ENCODE measurements around the gene RNF224. TPM values are rescaled to one million over a fixed set of nuclear protein-coding genes. Genes with fewer than 3 reads are reported as not detected.
A peak's percentile ranks its signal among the peaks of the same experiment; 100 is the strongest.

The RNF224 gene
- total and polyA plus RNA-seq, 2 of the 13 experiments (the other 11 are each of a cell fraction or from before 2014, with no cell fraction given), result 0.09 TPM; not detected in 1

- 0 out of 2 replicates have a peak, but pooled peaks have one; percentile 43 for TF ChIP-seq MAZ (IDR thresholded peaks at IDR 0.05; ENCODE audit: borderline replicate concordance, low read depth, low read length)
- TF ChIP-seq MAZ (CRISPR knock-in tag; IDR thresholded peaks at IDR 0.05; ENCODE audit: low read depth), result peak; percentile 67; the same call in 1 of the 2 replicates
- no peak for TF ChIP-seq ATF1 (CRISPR knock-in tag; IDR thresholded peaks at IDR 0.05)
- no peak for TF ChIP-seq ZNF546 (CRISPR knock-in tag; conservative IDR thresholded peaks at IDR 0.05)
- no peak; the same call in 1 of the 2 replicates for TF ChIP-seq ZSCAN29 (CRISPR knock-in tag; conservative IDR thresholded peaks at IDR 0.05)
- 0 out of 2 replicates have a peak, but pooled peaks have one; percentile 4 for TF ChIP-seq DMAP1 (CRISPR knock-in tag; IDR thresholded peaks at IDR 0.05)
- no peak for TF ChIP-seq PAWR (CRISPR knock-in tag; IDR thresholded peaks at IDR 0.05; ENCODE audit: borderline replicate concordance)
- TF ChIP-seq BCLAF1 (IDR thresholded peaks at IDR 0.05), result no peak
- TF ChIP-seq CCAR2 (optimal IDR thresholded peaks at IDR 0.05; ENCODE audit: low read depth, low read length), result no peak
- TF ChIP-seq ZNF709 (CRISPR knock-in tag; IDR thresholded peaks at IDR 0.05), result 0 out of 2 replicates have a peak, but pooled peaks have one; percentile 62
- TF ChIP-seq ZNF230 (CRISPR knock-in tag; IDR thresholded peaks at IDR 0.05), result no peak; the same call in 1 of the 2 replicates
- TF ChIP-seq HDAC6 (IDR thresholded peaks at IDR 0.05; ENCODE audit: low read depth, low read length), result no peak
- 0 out of 2 replicates have a peak, but pooled peaks have one; percentile 42 for TF ChIP-seq MYC (CRISPR knock-in tag; IDR thresholded peaks at IDR 0.05; ENCODE audit: borderline replicate concordance)
- TF ChIP-seq THAP9 (CRISPR knock-in tag; IDR thresholded peaks at IDR 0.05; ENCODE audit: borderline replicate concordance), result peak; percentile 50; the same call in 1 of the 2 replicates
- TF ChIP-seq ZFP36 (IDR thresholded peaks at IDR 0.05; ENCODE audit: borderline replicate concordance, low read depth, low read length, partially characterized antibody), result no peak
- TF ChIP-seq ZNF121 (CRISPR knock-in tag; IDR thresholded peaks at IDR 0.05), result no peak
- TF ChIP-seq STAT6 (CRISPR knock-in tag; IDR thresholded peaks at IDR 0.05; ENCODE audit: borderline replicate concordance), result no peak
- TF ChIP-seq NFE2 (CRISPR knock-in tag; IDR thresholded peaks at IDR 0.05), result no peak
- no peak for TF ChIP-seq RAD51 (IDR thresholded peaks at IDR 0.05; ENCODE audit: borderline replicate concordance)
Observed at GRCh38 chr9:137223078-137223970, 4.0 kb upstream of the RNF224 start (continued).
